IMR-90 (cell line): ENCODE data around the gene DENND1A.

Experiments used
- POLR2A ChIP-seq: IDR thresholded peaks from 2 replicates; pipeline ENCODE4 v1.6.1; 2012; ENCODE audit warnings: mild to moderate bottlenecking, low read depth, low read length
- RAD21 ChIP-seq: IDR thresholded peaks from 2 replicates; pipeline ENCODE4 v1.6.1; 2012; ENCODE audit warnings: low read length, improper control_type of control experiment
- TF ChIP-seq, protein P1 (sequence below): conservative IDR thresholded peaks from 2 replicates; pipeline ENCODE4 v1.5.1; 2012; ENCODE audit warnings: mild to moderate bottlenecking, low read depth, low read length, improper control_type of control experiment

DNA sequence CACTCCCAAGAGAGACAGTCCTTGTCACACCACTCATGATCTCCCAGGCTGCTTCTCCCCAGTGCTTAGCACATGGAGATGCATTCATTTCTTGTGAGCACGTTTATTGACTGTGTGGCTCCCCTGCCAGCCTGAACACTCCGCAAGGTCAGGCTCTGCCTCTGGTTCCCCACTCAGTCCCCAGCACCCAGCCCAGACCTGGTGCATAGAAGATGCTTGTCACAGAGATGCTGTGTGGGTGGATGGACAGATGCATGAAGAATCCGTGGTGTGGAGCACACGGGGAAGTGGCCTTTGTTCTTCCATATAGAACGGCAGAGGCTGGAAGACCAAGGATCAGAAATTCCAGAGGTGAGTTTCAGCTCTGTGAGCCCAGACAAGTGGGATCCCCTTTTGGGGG, 587.7 kb downstream of the DENND1A start:
- TF ChIP-seq, protein P1, sequence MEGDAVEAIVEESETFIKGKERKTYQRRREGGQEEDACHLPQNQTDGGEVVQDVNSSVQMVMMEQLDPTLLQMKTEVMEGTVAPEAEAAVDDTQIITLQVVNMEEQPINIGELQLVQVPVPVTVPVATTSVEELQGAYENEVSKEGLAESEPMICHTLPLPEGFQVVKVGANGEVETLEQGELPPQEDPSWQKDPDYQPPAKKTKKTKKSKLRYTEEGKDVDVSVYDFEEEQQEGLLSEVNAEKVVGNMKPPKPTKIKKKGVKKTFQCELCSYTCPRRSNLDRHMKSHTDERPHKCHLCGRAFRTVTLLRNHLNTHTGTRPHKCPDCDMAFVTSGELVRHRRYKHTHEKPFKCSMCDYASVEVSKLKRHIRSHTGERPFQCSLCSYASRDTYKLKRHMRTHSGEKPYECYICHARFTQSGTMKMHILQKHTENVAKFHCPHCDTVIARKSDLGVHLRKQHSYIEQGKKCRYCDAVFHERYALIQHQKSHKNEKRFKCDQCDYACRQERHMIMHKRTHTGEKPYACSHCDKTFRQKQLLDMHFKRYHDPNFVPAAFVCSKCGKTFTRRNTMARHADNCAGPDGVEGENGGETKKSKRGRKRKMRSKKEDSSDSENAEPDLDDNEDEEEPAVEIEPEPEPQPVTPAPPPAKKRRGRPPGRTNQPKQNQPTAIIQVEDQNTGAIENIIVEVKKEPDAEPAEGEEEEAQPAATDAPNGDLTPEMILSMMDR: no peak
- TF ChIP-seq POLR2A (no peak), RAD21 (no peak)
